ENCODE data around the gene KRTAP4-11. TPM values are rescaled to one million over a fixed set of nuclear protein-coding genes. Genes with fewer than 3 reads are reported as not detected.
"Not testable (repeated sequence)": the region's sequence is repeated elsewhere in the genome, so short reads cannot be mapped to it uniquely, and the experiment has no call there.

KRTAP4-11 gene
- total RNA-seq, 1 donor from 2014 or later = not detected

GRCh38 chr17:41125064-41125463 lies 6.9 kb upstream of the KRTAP4-11 start:
- ATAC-seq = no peak
- DNase-seq (ENCODE audit: low spot score) = no peak

GRCh38 chr17:41123991-41124371 lies 5.8 kb upstream of the KRTAP4-11 start, which contains the start of gene KRTAP4-12:
TSS of gene KRTAP4-12 (minus strand) at chr17:41124182. CDS start at chr17:41124122, 60 bp downstream.
- DNase-seq (ENCODE audit: low spot score); ATAC-seq: not testable (repeated sequence)

DNA sequence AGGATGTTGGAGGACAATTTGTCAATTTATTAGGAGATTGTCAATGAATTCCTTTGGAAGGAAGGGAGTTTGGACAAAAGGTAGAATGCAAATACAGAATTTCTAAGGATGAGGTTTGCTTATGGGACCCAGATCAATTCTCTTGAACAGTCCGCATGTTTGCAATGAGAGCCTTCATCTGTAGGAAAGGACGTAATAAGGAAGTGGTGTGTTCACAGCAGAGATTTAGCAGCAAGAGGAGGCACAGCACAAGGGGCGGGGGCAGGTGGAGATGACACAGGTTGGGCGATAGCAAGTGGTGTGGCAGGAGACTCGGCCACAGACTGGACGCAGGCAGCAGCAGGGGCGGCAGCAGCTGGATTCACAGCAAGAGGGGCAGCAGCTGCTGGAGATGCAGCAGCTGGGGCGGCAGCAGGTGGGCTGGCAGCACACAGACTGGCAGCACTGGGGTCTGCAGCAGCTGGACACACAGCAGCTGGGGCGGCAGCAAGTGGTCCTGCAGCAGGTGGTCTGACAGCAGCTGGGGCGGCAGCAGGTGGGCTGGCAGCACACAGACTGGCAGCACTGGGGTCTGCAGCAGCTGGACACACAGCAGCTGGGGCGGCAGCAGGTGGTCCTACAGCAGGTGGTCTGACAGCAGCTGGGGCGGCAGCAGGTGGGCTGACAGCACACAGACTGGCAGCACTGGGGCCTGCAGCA lies 5.3 kb upstream of the KRTAP4-11 start:
- not testable (repeated sequence) for ATAC-seq; DNase-seq (ENCODE audit: low spot score)

DNA sequence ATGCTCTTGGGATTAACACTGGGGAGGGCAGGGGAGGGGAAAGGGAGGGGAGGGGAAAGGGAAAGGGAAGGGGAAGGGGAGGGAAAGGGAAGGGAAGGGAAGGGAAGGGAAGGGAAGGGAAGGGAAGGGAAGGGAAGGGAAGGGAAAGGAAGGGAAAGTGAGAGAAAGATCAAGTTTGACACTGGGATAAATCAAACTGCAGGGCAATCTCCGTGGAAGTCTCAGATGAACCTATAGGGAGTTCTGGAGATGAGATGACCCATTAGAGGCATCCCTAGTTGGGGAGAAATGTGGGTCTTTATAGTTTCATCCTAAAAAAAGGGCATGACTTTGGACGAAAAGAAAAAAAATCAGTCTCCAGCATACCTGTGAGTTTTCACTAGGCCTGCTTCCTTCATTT lies 3.6 kb upstream of the KRTAP4-11 start:
- DNase-seq (ENCODE audit: low spot score) = no peak
- ATAC-seq = no peak

DNA sequence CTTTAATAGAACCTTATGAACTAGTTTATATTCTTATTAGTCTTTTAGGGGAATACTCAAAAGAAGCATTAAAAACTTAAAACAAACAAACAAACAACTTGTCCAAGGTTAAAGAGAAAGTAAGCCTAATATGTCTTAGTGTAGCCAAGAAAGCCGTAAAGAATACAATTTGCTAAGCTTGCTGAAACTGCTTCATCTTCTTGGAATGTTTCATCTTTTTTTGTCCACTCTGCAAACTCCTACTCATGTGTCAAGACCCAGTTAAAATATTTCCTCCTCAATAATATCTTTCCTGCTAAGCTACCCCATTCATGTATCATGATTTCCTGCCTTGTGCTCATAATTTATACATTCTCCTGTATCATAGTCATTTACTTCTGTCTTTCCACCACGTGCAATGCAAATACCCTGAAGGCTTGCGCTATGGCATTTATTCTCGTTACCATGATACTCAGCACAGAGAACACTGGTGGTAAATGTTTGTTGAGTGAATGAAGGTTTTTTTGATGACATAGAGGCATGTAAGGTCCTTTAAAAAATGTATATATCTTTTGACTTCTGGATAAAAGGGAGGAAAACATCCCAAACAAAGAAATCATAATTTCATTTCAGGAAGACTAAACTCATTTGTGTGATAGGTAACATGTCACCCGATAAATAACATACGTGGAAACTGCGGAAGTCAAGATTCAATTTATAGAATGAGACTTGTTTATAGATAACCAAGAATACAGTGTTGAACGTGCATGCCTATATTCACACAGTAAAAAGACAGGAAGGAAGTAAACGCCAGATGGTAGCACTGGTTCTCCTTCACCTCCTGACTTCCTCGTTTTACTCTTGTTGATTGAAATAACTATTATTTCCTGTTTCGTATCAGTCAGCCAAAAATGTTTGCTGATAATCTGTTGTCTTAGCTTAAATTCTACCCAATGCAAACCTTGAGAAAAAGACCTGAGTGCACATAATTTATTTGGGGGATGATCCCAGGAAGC lies 1.8 kb upstream of the KRTAP4-11 start:
- DNase-seq (ENCODE audit: low spot score); ATAC-seq: not testable (repeated sequence)

- no peak for DNase-seq (ENCODE audit: low spot score)
Measured at GRCh38 chr17:41118721-41119120, 548 bp upstream of the KRTAP4-11 start.

GRCh38 chr17:41116297-41116696 lies 1.9 kb downstream of the KRTAP4-11 start:
- ATAC-seq = no peak
- no peak for DNase-seq (ENCODE audit: low spot score)

More at GRCh38 chr17:41118721-41119120, 548 bp upstream of the KRTAP4-11 start:
- no peak for ATAC-seq

DNA sequence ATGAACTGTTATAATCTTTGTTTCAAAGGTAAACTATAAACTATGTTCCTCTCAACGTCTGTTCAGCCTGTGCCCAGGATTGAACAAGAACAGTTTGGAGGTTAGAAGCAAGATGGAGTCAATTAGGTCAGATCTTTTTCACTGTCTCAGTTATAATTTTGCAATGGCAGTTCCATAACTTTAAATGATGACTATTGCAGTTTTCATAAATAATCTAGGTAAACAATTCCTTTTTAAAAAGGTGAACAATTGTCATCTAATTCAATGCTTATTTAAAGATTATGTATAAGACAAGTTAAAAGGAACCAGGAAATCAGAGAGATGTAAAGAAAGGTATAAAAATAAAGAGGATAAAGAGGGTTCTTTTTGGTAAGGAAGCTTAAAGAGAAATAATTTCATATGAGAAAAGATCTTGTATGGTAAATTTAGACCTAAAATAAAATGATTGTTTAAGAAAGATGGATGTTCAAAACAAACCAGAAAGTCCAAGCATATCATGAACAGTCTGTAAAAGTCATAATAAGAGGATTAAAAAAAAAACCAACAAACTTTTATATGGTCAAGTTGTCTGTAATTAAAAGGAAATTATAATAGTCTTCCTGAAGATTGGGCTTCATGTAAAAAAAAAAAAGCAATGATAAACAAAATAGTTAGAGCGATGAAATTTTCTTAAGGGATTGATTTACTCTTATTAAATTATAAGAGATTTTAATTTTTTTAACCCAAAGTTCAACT lies 6.9 kb downstream of the KRTAP4-11 start:
- DNase-seq (ENCODE audit: low spot score) (no peak), ATAC-seq (no peak)

DNA sequence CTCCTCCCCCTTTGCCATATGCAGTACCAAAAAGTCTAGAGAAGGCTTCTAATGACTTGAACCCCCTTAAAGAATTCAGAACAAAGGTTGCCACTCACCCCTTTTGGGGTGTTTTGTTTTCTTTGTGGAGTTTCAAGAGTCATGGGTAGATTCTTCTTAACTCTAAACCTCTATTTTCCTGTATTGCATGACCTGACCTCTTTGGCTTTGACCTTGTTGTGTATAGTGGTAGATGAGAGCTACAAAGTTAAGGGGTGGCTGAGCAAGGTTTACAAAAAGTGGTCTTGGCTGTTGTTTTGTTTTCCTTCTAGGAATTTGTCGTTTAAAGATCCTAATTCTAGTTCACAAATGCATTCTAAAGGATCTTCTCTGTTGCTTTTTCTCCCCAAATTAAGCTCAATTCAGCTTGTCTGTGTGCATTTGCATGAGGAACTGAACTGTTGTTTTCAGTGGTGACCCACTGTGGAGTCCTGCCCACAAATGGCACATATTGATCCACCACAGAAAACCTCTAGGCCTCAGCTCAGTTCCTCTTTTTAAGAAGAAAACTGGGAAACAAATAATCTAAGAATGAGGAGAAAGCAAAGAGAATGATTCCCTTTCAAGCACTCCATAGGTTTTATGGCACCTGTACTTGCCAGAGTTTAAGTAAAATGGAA lies 9.3 kb downstream of the KRTAP4-11 start:
- ATAC-seq; DNase-seq (ENCODE audit: low spot score): not testable (repeated sequence)

- no peak for ATAC-seq
Measured at GRCh38 chr17:41107941-41108450, 10.2 kb downstream of the KRTAP4-11 start.

DNA sequence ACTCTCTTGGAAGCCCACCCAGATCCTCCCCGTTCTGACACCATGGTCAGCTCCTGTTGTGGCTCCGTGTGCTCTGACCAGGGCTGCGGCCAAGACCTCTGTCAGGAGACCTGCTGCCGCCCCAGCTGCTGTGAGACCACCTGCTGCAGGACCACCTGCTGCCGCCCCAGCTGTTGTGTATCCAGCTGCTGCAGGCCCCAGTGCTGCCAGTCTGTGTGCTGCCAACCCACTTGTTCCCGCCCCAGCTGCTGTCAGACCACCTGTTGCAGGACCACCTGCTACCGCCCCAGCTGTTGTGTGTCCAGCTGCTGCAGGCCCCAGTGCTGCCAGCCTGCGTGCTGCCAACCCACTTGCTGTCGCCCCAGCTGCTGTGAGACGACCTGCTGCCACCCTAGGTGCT lies 12.8 kb downstream of the KRTAP4-11 start, which contains the start of gene KRTAP4-9:
TSS of gene KRTAP4-9 (plus strand) at position 43 of the 400 bp plus-strand sequence. CDS start at position 43, 0 bp downstream.
- not testable (repeated sequence) for DNase-seq (ENCODE audit: low spot score); ATAC-seq

More at GRCh38 chr17:41107941-41108450, 10.2 kb downstream of the KRTAP4-11 start:
- no peak for DNase-seq (ENCODE audit: low spot score)

DNA sequence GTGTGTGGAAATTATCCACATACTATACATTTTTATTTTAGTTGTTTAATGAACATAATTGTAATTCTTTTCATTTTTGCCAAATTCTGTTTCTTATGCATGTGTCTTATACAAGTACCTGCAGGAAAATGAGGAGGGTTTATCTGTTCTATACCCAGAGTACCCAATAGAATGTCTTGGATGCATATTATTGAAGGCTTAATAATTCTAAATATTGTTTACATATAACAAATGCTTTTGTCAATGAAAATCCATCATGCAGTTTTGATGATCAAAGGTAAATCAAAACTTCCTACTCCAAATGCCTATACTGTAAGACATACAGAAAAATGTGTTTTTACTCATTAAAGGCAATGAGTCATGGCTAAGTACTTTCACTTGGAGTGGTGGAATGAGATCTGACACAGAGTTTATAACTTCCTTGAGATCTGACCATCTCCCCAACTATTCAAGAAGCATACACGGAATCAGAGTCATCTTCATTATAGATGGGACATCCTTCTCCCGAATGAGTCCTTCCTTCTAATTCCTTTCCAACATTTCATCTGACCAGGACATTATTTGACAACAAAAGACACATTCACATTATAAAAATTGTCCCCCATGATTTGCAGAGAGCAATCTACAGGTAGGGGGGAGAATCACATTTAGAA lies 13.7 kb downstream of the KRTAP4-11 start:
- ATAC-seq; DNase-seq (ENCODE audit: low spot score): not testable (repeated sequence)

DNA sequence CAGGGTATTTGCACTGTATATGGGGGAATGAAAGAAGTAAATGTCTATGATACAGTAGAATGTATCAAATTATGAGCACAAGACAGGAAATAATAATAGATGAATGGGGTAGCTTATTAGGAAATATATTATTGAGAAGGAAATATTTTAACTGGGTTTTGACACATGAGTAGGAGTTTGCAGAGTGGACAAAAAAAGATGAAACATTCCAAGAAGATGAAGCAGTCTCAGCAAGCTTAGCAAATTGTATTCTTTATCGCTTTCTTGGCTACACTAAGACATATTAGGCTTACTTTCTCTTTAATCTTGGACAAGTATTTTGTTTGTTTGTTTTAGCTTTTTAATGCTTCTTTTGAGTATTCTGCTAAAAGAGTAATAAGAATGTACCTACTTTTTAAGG lies 14.3 kb downstream of the KRTAP4-11 start:
- ATAC-seq (no peak), DNase-seq (ENCODE audit: low spot score) (no peak)

GRCh38 chr17:41101586-41102259 lies 16.4 kb downstream of the KRTAP4-11 start, which contains the start of gene KRTAP4-16:
TSS of gene KRTAP4-16 (minus strand) at chr17:41102209. CDS start at chr17:41102209, 0 bp downstream.
- no peak for DNase-seq (ENCODE audit: low spot score)
- ATAC-seq = no peak

- DNase-seq (ENCODE audit: low spot score); ATAC-seq: not testable (repeated sequence)
Measured at GRCh38 chr17:41099682-41100480, 18.3 kb downstream of the KRTAP4-11 start.

- DNase-seq (ENCODE audit: low spot score) (no peak), ATAC-seq (no peak)
Measured at GRCh38 chr17:41098481-41098880, 19.7 kb downstream of the KRTAP4-11 start.

- DNase-seq (ENCODE audit: low spot score) (no peak), ATAC-seq (no peak)
Measured at GRCh38 chr17:41098042-41098441, 20.1 kb downstream of the KRTAP4-11 start, which contains the start of gene KRTAP4-8. TSS of gene KRTAP4-8 (minus strand) at chr17:41098142. CDS start at chr17:41098084, 58 bp downstream.

- ATAC-seq = no peak
Measured at GRCh38 chr17:41096055-41096454, 22.1 kb downstream of the KRTAP4-11 start.

More at GRCh38 chr17:41096055-41096454, 22.1 kb downstream of the KRTAP4-11 start:
- DNase-seq (ENCODE audit: low spot score) = no peak
